Muscle of arm (tissue), 12 donors: Measurements from ENCODE around the gene CNTNAP2. TPM values are rescaled to one million over a fixed set of nuclear protein-coding genes. Genes with fewer than 3 reads are reported as not detected.

ENCODE experiments used
- DNase-seq: peaks from one replicate; pipeline ENCODE4 v3.0.0-alpha.2; 2013
- polyA plus RNA-seq, 12 donors: library from polyadenylated mRNA; unstranded; fragments of 120-200 nt; gene quantifications; one replicate each; pipeline ENCODE4 v1.2.1, GENCODE V29; 2013; ENCODE audit not compliant: insufficient read length in 12 of 12

Gene CNTNAP2
- polyA plus RNA-seq, 12 donors, result 7.4 to 16.1 (median 10.3) TPM; not detected in 1

DNA sequence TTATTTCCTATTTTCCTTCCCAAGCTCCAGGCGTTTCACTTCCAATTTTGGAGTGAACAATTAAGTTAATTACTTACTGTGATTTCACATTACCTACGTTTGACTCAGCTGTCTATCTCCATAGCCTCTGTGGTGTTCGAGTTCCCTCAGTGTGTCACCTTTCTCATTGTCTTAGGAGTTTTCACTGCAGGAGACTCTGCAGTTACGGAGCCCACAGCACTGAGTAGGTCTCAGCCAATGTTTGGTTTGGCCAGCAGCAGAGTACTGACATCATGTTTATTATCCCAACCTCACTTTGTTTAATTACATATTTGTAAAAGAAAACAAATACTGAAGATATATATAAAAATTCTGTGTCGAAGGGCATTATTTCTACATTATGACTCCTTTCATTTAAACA, 1123.9 kb downstream of the CNTNAP2 start:
- no peak for DNase-seq

GRCh38 chr7:147245274-147245673, 1128.7 kb downstream of the CNTNAP2 start:
- DNase-seq, result no peak

DNA sequence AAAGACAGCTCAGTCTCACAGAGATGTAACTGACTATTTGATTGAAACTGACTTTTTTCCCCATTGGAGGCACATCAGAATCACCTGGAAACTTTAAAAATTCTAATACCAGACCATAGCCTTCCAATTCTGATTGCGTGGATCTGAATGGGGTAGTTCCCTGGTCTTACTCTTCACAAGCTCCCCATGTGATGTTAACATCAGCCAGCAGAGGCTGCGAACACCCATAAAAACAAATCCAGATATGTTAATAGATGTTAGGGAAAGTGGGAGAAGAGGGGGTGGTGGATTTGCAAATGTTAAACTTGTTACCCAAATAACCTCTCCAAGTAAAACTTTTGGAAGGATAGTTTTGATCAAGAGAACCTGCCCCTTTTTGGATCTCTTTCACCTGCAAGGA, 1133.4 kb downstream of the CNTNAP2 start:
- DNase-seq, result no peak

DNA sequence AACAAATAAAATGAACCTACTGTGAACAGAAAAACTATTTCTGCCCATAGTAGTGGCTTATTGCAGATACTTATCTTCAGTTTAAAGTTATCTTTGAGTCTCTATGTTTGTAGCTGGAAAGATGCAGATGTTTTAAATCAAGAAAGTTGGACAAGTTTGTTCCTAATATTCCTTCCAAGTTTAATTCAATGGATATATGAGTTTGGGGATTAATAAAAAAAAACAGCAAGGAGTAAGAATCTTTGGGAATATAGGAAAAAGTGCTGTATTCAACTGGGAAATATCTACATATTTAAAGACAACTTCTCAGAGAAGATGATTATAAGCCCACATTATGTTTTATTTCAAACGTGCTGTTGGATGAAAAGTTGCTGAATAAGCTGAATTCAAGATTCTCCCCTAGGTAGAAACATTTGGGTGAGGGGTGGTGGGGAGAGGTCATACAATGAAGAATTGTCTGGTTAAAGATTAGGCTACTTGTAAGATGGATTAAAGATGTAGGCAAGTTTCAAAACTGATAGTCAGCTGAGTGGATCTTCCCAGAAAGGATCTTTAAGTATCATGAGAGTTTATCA, 1135.2 kb downstream of the CNTNAP2 start:
- DNase-seq, result peak; percentile 29

DNA sequence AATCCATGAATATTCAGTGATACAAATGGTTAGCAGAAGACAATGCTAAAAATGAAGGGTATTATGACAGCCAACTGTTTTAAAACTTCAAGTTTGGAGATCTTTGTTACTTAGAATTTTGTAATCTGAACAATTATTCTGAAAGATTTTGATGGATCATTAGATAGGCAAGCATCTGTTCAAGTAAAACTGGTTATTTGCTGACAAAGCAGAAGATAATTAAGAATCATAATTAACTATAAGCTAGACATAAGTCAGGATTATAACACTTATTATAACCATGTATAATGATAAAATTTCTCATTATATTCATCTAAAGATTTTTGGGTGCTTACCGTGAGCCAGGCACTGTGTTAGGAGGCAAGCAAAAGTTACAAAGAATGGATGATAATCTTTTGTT, 1145.1 kb downstream of the CNTNAP2 start:
- no peak for DNase-seq

GRCh38 chr7:147265528-147265927, 1148.9 kb downstream of the CNTNAP2 start:
- no peak for DNase-seq

DNA sequence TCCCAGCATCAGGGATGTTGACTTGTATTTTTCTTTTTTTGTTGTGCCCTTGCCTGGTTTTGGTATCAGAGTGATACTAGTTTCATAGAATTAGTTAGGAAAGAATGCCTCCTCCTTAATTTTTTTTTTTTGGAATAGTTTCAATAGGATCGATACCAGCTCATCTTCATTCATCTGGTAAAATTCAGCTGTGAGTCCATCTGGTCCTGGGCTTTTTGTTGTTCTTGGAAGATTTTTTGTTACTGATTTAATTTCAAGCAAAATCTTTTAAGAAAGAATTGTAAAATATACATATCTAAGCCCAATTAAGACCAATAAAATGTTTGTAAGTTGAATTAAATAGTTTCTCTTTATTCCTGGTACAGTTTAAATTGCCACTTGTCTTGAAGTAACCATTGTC, 1159.5 kb downstream of the CNTNAP2 start:
- no peak for DNase-seq

DNA sequence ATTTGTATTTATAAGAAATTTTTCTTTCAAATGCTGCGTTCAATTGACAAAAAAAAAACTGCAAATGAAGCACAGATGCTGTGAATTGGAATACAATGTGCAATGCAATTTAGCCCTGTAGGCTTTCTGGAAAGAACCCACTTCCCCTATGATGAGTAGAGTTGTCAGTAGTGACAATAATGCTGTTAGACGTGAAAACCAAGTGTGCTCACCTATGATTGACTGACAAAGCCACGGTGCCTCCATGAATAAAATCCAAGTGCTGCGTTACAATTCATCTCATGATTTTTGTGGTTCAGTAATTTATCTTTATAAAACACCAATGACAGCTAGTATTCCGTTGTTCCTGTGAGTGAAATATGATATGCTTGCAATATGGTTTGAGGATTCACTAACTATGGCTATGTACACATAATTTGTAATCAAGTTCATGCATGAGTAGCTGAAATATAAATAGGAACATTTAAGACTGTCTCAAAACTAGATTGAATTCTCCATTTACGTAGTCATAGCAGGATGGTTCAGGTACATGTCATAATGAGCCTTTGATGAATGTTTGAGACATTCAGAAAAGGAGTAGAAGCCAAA, 1160.3 kb downstream of the CNTNAP2 start:
- no peak for DNase-seq

GRCh38 chr7:147279514-147279913, 1162.9 kb downstream of the CNTNAP2 start:
- no peak for DNase-seq

DNA sequence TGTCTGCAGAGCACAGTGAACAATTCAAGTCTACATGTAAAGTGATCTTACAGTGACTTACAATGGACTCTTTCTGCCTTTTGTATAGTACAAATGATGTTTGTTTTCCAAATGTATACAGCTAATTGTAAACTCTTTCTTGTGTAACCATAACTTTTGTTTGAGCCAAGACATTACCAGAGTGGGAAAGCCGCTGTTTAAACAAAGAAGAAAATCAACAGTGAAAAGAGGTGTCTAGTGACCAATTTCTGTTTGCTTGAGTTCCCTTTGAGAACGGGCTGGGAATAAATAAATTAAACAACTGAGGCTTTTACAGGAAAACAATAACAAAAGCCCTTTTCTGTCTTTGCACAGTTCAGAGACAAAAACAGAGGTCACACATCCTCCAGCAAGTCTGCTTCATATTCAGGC, 1163.4 kb downstream of the CNTNAP2 start:
- DNase-seq, result no peak

DNA sequence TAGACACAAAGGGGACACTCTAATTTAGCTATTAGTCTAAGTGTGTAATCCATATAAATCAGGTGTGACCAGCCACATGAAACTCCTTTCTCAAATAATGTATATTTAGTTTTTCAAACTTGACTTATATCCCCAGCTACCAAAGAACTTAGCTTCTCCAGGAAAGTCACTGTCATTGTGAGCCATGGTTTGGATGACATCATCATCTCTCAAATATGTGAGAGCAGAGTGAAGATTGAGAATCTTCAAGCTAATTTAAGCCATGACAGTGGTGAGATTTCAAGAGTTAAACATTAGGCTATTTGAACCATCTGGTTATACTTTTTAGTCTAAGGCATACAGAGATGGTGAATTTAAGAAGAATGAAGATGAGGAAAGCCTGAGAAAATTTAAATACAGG, 1165.6 kb downstream of the CNTNAP2 start:
- DNase-seq, result no peak

- DNase-seq, result no peak
Measured at GRCh38 chr7:147296201-147296600, 1179.6 kb downstream of the CNTNAP2 start.

GRCh38 chr7:147296986-147297385, 1180.4 kb downstream of the CNTNAP2 start:
- no peak for DNase-seq

- DNase-seq, result no peak
Measured at GRCh38 chr7:147298611-147299043, 1182.0 kb downstream of the CNTNAP2 start.

DNA sequence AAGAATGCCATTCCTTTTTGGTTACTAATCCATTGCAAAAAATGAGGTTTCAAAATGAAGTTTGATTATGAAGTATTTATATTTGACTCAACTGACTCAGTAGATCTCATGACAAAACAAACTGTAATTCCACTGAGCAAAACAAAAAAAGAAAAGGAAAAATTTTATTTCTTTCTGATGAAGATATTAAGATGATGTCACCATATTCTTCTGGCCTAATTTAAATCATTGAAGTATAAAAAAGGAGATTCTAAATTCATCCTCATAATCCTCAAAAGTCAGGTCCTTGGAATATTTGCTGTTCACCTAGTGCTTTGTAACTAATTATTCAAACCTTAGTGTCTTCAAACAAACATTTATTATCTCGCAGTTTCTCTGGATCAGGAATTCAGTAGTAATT, 1183.7 kb downstream of the CNTNAP2 start:
- DNase-seq, result no peak

DNA sequence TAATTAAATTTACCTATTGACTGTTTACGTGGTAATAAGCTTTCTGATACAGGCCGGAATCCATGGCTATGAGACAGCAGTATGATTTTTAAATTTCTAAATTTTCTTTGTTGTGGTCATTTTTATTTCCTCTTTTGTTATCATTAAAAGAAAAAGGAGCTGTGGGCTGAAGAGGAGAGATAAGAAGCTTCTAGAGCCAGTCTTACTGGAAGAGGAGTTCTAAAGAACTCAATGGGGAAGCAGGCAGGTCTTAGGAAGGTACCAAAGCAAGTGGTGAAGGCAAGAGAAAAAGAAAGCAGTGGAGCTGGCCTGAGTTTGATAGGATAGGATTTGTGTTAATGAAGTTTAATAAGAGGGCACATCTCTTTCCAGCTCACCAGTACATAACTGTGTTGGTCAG, 1187.8 kb downstream of the CNTNAP2 start:
- no peak for DNase-seq

DNA sequence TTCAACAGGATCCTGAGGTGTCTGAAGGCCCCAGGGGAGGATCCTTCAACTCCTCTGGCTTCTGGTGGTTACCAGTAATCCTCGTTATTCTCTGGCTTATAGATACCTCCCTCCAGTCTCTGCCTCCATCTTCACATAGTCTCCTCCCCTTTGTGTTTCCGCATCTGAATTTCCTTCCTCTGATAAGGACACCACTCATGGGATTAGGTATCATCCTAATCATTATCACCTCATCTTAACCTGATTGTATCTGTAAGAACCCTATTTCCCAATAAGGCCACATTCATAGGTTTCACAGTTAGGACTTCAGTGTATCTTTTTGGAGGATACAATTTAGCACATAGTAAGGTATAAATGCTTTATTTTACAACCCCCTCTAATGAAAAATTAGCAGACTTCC, 1189.2 kb downstream of the CNTNAP2 start:
- no peak for DNase-seq

DNA sequence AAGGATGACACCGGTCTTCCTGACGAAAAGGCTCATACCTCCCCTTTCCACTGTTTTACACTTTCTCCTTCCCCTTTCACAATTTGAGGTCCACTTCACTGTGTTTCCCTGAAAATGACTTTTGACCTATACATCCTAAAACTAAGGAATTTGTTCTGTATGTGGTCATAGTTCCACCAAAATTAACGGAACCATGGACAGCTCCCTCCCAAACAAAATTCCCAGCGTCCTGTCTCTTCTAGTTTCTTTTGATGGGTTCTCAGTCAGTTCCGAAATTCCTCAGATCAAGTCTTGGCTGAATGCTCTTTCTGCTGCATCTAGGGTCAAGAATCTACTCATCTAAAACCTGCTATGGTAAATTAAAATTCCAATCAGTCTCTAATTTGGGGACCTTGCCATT, 1191.9 kb downstream of the CNTNAP2 start:
- peak; percentile 15 for DNase-seq

DNA sequence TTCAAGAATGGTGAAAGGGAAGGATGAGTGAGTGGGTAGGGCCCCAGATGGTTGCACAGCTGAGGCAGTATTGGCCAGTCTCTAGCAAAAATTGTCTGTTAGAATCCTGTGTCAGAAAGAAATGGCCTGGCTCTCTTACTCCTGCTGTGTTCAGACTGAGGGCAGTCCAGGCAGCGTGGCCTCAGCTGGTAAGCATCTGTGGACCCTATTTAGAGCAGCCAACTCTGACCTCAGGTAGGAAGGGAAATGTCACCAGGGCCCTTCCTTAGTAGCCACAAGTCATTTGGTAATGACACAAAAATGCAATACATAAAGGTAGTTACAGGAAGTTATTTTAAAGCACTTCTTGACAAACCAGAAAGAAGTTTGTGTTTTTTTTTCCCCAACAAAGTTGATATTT, 1194.7 kb downstream of the CNTNAP2 start:
- DNase-seq, result no peak

DNA sequence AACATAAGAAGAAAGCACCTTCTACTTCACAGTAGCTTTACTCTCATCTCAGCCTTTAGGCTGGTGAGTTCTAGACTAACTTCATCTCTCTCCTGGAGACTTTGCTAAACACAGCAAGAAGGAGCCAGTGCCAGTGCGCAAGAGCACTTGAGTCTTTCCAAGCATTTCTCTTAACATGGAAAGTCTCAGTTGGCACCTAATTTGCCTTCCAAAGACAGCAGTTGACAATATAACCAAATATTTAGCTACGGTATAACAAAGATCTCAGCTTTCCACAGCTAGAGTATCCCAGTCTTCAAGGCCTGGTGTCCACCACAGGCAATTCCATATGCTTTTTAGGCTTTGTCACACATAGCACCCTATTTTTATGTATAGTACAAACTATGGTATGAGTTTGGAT, 1204.9 kb downstream of the CNTNAP2 start:
- DNase-seq, result no peak

DNA sequence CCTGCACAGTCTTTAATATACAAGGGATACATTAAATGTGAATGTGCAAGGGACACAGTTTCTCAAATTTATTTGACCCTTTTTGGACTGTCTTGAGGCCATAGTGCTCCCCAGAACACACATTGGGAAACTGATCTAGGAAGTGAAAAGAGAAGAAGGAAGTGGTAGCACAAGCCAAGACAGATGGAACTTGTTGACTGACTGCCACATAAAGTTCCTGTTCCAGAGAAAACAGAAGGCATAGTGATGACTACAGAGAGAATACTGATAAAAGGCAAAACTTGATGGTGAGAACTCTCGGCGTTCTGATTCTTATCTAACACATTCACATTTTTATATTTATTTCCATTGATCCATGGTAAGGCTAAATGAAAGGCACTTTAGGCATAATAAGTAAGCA, 1216.4 kb downstream of the CNTNAP2 start:
- DNase-seq, result peak; percentile 53

GRCh38 chr7:147363101-147363500, 1246.5 kb downstream of the CNTNAP2 start:
- DNase-seq, result no peak

GRCh38 chr7:147376192-147376591, 1259.6 kb downstream of the CNTNAP2 start:
- DNase-seq, result no peak

GRCh38 chr7:147380926-147381325, 1264.3 kb downstream of the CNTNAP2 start:
- DNase-seq, result no peak
